ENCODE measurements around the gene FRG2.
"Not testable (repeated sequence)": the region's sequence is repeated elsewhere in the genome, so short reads cannot be mapped to it uniquely, and the experiment has no call there.

Gene FRG2

GRCh38 chr4:190015538-190016368 is 11.3 kb downstream of the FRG2 start:
- FAIRE-seq = no peak

GRCh38 chr4:190014771-190015537 is 12.1 kb downstream of the FRG2 start:
- FAIRE-seq = no peak

GRCh38 chr4:189989941-189990340 is 37.1 kb downstream of the FRG2 start:
- FAIRE-seq = not testable (repeated sequence)

- FAIRE-seq = no peak
Observed at GRCh38 chr4:189988877-189989431, 38.1 kb downstream of the FRG2 start.

GRCh38 chr4:189985651-189986243 is 41.3 kb downstream of the FRG2 start:
- FAIRE-seq = not testable (repeated sequence)

GRCh38 chr4:189984661-189985060 is 42.4 kb downstream of the FRG2 start:
- not testable (repeated sequence) for FAIRE-seq

GRCh38 chr4:189983916-189984526 is 43.0 kb downstream of the FRG2 start:
- not testable (repeated sequence) for FAIRE-seq

- FAIRE-seq = no peak
Observed at GRCh38 chr4:189981970-189982369, 45.1 kb downstream of the FRG2 start.

- not testable (repeated sequence) for FAIRE-seq
Observed at GRCh38 chr4:189980292-189980691, 46.8 kb downstream of the FRG2 start.

- no peak for FAIRE-seq
Observed at GRCh38 chr4:189979196-189980047, 47.6 kb downstream of the FRG2 start.

All from G401.6 (cell line).